Nephron progenitor cell (in vitro differentiated cells): Measurements from ENCODE around the gene ABHD17C.

Experiments used
- DNase-seq: peaks from one replicate; pipeline ENCODE4 v3.0.0; 2021
- H3K27ac Mint-ChIP-seq: 2 replicates; pipeline ENCODE4 v1.8.0; 2021; ENCODE audit warnings: mild to moderate bottlenecking, moderate library complexity, mixed read lengths
- H3K27me3 Mint-ChIP-seq: 2 replicates; pipeline ENCODE4 v1.8.0; 2021; ENCODE audit warnings: mild to moderate bottlenecking, low read depth, mixed read lengths; ENCODE audit not compliant: poor library complexity
- H3K36me3 Mint-ChIP-seq: 2 replicates; pipeline ENCODE4 v1.8.0; 2021; ENCODE audit warnings: low read depth, mixed read lengths
- H3K4me1 Mint-ChIP-seq: 2 replicates; pipeline ENCODE4 v1.8.0; 2021; ENCODE audit warnings: mixed read lengths
- H3K4me3 Mint-ChIP-seq: 2 replicates; pipeline ENCODE4 v1.8.0; 2021; ENCODE audit warnings: mild to moderate bottlenecking, moderate library complexity, mixed read lengths
- H3K9me3 Mint-ChIP-seq: 2 replicates; pipeline ENCODE4 v1.8.0; 2021; ENCODE audit warnings: mild to moderate bottlenecking, moderate library complexity, mixed read lengths
- TF ChIP-seq, protein P1 (sequence below): fragments of 200-600 bp; sonication (generic); IDR thresholded peaks from 2 replicates; pipeline ENCODE4 v1.5.0; 2021; ENCODE audit warnings: antibody characterized with exemption

The ABHD17C gene

DNA sequence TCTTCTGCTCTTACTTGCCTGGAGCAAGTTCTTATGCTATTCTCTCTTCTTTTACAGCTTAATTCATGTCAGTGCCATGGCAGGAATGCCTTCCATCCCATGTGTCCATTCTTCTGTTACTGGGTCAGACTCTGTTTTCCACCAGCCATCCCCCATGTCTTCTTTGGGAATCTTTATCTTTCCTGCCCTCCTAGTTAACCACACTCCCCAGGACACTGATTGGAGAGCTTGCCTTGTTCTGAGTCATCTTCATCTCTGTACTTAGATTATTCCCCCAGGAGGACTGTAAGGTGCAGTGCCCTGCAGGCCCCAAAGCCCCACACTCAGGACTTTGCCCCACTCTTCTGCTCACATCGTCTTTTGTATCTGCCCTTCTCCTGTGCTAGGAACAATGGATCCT lies 3.6 kb downstream of the ABHD17C start:
- H3K27me3 Mint-ChIP-seq, result peaks cover 15% of the 10 kb centered on the region
- peaks cover 5% of the 10 kb centered on the region for H3K9me3 Mint-ChIP-seq
- peaks cover 46% of the 10 kb centered on the region for H3K4me1 Mint-ChIP-seq
- TF ChIP-seq, protein P1, sequence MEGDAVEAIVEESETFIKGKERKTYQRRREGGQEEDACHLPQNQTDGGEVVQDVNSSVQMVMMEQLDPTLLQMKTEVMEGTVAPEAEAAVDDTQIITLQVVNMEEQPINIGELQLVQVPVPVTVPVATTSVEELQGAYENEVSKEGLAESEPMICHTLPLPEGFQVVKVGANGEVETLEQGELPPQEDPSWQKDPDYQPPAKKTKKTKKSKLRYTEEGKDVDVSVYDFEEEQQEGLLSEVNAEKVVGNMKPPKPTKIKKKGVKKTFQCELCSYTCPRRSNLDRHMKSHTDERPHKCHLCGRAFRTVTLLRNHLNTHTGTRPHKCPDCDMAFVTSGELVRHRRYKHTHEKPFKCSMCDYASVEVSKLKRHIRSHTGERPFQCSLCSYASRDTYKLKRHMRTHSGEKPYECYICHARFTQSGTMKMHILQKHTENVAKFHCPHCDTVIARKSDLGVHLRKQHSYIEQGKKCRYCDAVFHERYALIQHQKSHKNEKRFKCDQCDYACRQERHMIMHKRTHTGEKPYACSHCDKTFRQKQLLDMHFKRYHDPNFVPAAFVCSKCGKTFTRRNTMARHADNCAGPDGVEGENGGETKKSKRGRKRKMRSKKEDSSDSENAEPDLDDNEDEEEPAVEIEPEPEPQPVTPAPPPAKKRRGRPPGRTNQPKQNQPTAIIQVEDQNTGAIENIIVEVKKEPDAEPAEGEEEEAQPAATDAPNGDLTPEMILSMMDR, result no peak
- no peak for DNase-seq
- H3K27ac Mint-ChIP-seq, result no peak overlapping the region
- no peak overlapping the region for H3K4me3 Mint-ChIP-seq
- H3K36me3 Mint-ChIP-seq, result peaks cover 14% of the 10 kb centered on the region

DNA sequence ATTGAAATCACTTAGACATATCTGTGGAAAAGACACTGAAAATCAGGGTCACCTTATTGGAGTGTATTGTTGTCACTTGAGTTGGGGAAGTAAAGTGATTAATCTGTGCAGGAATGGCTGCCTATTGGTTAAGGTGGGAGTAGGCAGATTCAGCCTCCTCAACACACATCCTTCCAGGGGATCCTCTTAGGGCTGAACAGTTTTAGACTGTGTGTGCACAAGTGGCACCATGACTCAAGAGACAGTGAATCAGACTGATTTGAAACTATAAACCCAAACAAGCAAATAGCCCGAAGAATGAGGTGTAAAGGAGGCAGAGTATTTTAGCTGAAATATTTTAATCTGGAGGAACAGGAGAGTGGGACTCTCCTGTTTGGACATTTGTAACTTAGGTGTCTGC lies 4.9 kb downstream of the ABHD17C start:
- Mint-ChIP-seq H3K27ac (no peak overlapping the region), H3K4me1 (peaks cover 58% of the 10 kb centered on the region), H3K27me3 (peaks cover 11% of the 10 kb centered on the region), H3K36me3 (peaks cover 14% of the 10 kb centered on the region), H3K4me3 (no peak overlapping the region), H3K9me3 (peaks cover 5% of the 10 kb centered on the region)
- TF ChIP-seq, protein P1, result no peak
- DNase-seq, result no peak

DNA sequence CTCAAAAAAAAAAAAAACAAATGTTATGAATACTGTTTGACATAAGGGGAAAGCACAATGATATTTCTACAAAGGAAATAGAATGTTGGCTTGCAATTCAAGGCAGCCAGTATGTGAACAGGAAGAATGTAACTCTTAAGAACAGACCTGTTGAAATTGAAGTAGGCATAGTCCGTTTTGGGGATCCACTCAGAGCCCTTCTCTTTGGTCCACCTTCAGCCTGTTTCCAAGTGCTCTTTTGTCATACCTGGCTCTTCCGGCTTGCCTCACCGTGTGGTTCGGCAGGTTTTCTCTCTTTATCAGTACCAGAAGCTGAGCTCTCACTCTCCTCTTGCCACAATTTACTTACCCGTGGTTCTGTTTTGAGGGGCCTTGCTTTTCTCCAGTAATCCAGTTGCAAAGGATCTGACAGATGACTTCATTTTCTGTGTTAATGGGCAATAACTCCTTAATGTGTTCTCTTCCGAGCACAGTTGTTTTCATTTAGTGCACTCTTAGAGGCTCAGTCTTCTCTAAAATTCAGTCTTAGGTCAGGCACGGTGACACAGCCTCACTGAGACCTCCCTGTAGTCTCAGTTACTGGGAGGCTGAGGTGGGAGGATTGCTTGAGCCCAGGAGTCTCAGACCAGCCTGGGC lies 6.7 kb downstream of the ABHD17C start:
- H3K4me3 Mint-ChIP-seq, result no peak overlapping the region
- H3K27ac Mint-ChIP-seq, result no peak overlapping the region
- H3K9me3 Mint-ChIP-seq, result peaks cover 5% of the 10 kb centered on the region
- peaks cover 5% of the 10 kb centered on the region for H3K27me3 Mint-ChIP-seq
- DNase-seq, result no peak
- H3K4me1 Mint-ChIP-seq, result peaks cover 68% of the 10 kb centered on the region
- TF ChIP-seq, protein P1, result no peak
- H3K36me3 Mint-ChIP-seq, result peaks cover 14% of the 10 kb centered on the region

DNA sequence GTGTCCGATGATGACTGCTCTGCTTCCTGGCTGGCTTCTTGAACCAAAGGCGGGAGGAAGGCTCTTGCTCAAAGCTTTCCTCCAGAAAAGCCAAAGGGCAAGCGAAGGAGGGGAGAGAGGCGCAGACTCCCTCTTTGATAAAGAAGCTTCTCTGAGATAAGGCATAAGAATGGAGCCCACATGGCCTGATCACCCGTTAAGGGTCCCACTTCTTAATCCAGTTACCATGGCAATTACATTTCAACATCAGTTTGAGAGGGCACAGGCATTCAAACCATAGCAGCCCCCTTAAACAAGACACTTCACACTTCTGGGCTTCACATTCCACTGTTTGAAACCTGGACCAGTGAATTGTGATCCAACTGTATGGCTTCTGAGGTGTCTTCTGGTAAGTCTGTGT lies 8.0 kb downstream of the ABHD17C start:
- no peak overlapping the region for H3K4me3 Mint-ChIP-seq
- peak overlapping the region; percentile 58 for H3K27ac Mint-ChIP-seq

DNA sequence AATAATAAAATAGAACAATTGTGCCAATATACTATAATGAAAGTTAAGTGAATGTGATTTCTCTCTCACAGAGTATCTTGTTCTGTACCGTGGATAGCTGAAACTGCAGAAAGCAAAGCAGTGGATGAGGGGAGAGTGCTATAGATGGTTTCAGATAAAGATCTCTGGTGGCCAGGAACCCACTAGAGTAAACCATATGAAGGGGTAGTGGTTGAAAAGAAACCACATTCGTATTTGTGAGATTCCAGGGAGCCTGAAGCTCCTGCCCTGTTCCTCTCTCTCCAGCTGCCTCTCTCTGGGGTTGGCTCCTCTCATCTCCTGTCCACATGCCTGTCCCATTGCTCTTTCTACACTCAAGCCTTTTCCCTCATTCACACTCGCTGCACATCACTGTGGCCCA lies 8.9 kb downstream of the ABHD17C start:
- no peak for DNase-seq
- Mint-ChIP-seq H3K4me1 (peaks cover 67% of the 10 kb centered on the region), H3K27ac (peak overlapping the region; percentile 93), H3K4me3 (no peak overlapping the region), H3K9me3 (no peaks in the 10 kb centered on the region), H3K27me3 (no peaks in the 10 kb centered on the region), H3K36me3 (peaks cover 7% of the 10 kb centered on the region)
- TF ChIP-seq, protein P1, result no peak

More for the DNA sequence above, 8.0 kb downstream of the ABHD17C start:
- no peak for DNase-seq
- Mint-ChIP-seq H3K27me3 (peaks cover 3% of the 10 kb centered on the region), H3K36me3 (peaks cover 14% of the 10 kb centered on the region), H3K9me3 (peaks cover 5% of the 10 kb centered on the region), H3K4me1 (peaks cover 70% of the 10 kb centered on the region)
- TF ChIP-seq, protein P1, result no peak

DNA sequence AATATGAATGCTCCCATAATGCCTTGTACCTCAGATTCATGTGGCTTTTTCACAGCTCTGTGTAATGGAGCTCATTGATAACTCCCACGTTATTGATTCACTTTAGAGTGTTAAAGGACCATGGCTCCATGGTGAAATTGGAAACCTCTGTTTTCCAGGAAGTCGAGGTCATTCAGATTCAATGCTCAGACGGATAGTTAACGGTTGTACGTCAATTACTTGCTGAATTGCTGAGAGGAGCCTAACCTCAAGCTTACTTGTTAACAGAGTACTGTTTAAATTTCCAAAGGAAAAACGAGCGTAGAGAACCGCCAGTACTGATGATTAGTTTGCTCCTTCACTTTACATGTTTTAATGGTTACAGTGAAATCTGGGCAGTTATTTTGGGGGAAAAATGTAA lies 11.1 kb downstream of the ABHD17C start:
- DNase-seq, result no peak
- Mint-ChIP-seq H3K4me1 (peaks cover 71% of the 10 kb centered on the region), H3K27me3 (no peaks in the 10 kb centered on the region), H3K4me3 (peak overlapping the region; percentile 59), H3K27ac (peak overlapping the region; percentile 73), H3K36me3 (peaks cover 4% of the 10 kb centered on the region), H3K9me3 (no peaks in the 10 kb centered on the region)
- TF ChIP-seq, protein P1, result no peak
